K562 (cell line): ENCODE measurements around the gene NT5DC2. TPM values are rescaled to one million over a fixed set of nuclear protein-coding genes. Genes with fewer than 3 reads are reported as not detected.

Experiments used
- ARID1B ChIP-seq: fragments of 450-650 bp; IDR thresholded peaks from 2 replicates; pipeline ENCODE4 v1.6.1; 2016; ENCODE audit warnings: antibody characterized with exemption, mild to moderate bottlenecking, inconsistent platforms
- CREB1 ChIP-seq, 2 experiments: sonication (generic) in 1 of 2; formaldehyde crosslinking in 1 of 2; IDR thresholded peaks; 2 replicates each; pipeline versions ENCODE4 v1.6.1 to v1.8.0; 2012 to 2022; ENCODE audit warnings: inconsistent platforms in 1 of 2, mild to moderate bottlenecking in 1 of 2, missing genetic modification reagents in 1 of 2, moderate library complexity in 1 of 2
- KDM5B ChIP-seq: fragments of 200-600 bp; sonication (generic); IDR thresholded peaks from 2 replicates; pipeline ENCODE4 v1.6.1; 2012; ENCODE audit warnings: low read depth, mild to moderate bottlenecking, moderate library complexity, low read length, control low read depth, inconsistent platforms; ENCODE audit not compliant: insufficient replicate concordance
- MBD2 ChIP-seq: sonication (generic); IDR thresholded peaks from 2 replicates; pipeline ENCODE4 v1.6.1; 2016; ENCODE audit warnings: low read depth, borderline replicate concordance
- MTA3 ChIP-seq: fragments of 450-650 bp; formaldehyde crosslinking; IDR thresholded peaks from 2 replicates; pipeline ENCODE4 v1.6.1; 2017; ENCODE audit warnings: mild to moderate bottlenecking, borderline replicate concordance
- NFIC ChIP-seq: fragments of 450-650 bp; IDR thresholded peaks from 2 replicates; pipeline ENCODE4 v1.6.1; 2017; ENCODE audit warnings: mild to moderate bottlenecking, inconsistent platforms
- PHB ChIP-seq: fragments of 250-450 bp; sonication (Bioruptor Pico); IDR thresholded peaks from 2 replicates; pipeline ENCODE4 v1.5.0; 2021
- RCOR1 ChIP-seq, 2 experiments: IDR thresholded peaks; 2 replicates each; pipeline ENCODE4 v1.6.1; 2012; ENCODE audit warnings: low read depth in 2 of 2, low read length in 2 of 2, borderline replicate concordance in 1 of 2, improper control_type of control experiment in 1 of 2
- SMAD4 ChIP-seq: fragments of 250-450 bp; sonication (Bioruptor Pico); conservative IDR thresholded peaks from 2 replicates; pipeline ENCODE4 v1.8.0; 2021; ENCODE audit warnings: inconsistent platforms, mild to moderate bottlenecking, moderate library complexity
- TCF3 ChIP-seq: sonication (generic); formaldehyde crosslinking; IDR thresholded peaks from 2 replicates; pipeline ENCODE4 v1.4.0; 2020; ENCODE audit warnings: mild to moderate bottlenecking, missing genetic modification reagents
- ZBTB17 ChIP-seq: fragments of 450-650 bp; formaldehyde crosslinking; IDR thresholded peaks from 2 replicates; pipeline ENCODE4 v1.4.0; 2020; ENCODE audit warnings: mild to moderate bottlenecking
- ZBTB7A ChIP-seq: IDR thresholded peaks from 2 replicates; pipeline ENCODE4 v1.6.1; 2011; ENCODE audit warnings: low read depth, mild to moderate bottlenecking, low read length, moderate library complexity, borderline replicate concordance; ENCODE audit not compliant: control insufficient read depth
- ZNF274 ChIP-seq: IDR thresholded peaks from 2 replicates; pipeline ENCODE4 v1.6.1; 2011; ENCODE audit warnings: low read depth, mild to moderate bottlenecking, low read length, moderate library complexity, borderline replicate concordance
- polyA plus RNA-seq, 8 experiments: library from polyadenylated mRNA; depleted of rRNA in 4 of 8; stranded (reverse) in 5 of 8; unstranded in 3 of 8; fragments of >200 nt; fragmentation: Nextera tagmentation in 2 of 8; fragmentation: Illumina TruSeq in 1 of 8; extraction: Ambion mirVana in 2 of 8; extraction: Trizol in 1 of 8; gene quantifications; 2 replicates each; pipeline versions ENCODE4 v1.2.1 to v1.2.3, GENCODE V29; 2011 to 2014; ENCODE audit warnings: inconsistent platforms in 1 of 8, missing spikeins in 1 of 8
- total RNA-seq, 7 experiments: library from RNA; depleted of rRNA in 6 of 7; stranded (reverse); fragments of >200 nt in 6 of 7; fragmentation: Illumina TruSeq in 2 of 7; extraction: Trizol in 2 of 7; gene quantifications; 2 replicates each; pipeline versions ENCODE4 v1.2.1 to v1.2.3, GENCODE V29; 2011 to 2021; ENCODE audit warnings: low replicate concordance in 1 of 7
- TF ChIP-seq, protein P1 (sequence below): fragments of 450-650 bp; IDR thresholded peaks from 2 replicates; pipeline ENCODE4 v1.6.1; 2017; ENCODE audit warnings: antibody characterized with exemption, mild to moderate bottlenecking
- TF ChIP-seq, protein P2 (sequence below): fragments of 250-450 bp; sonication (Bioruptor Pico); IDR thresholded peaks from 2 replicates; pipeline ENCODE4 v1.4.0; 2020; ENCODE audit warnings: mild to moderate bottlenecking
- TF ChIP-seq, protein P3 (sequence below): fragments of 450-650 bp; IDR thresholded peaks from 2 replicates; pipeline ENCODE4 v1.6.1; 2016; ENCODE audit warnings: antibody characterized with exemption
- TF ChIP-seq, protein P4 (sequence below): sonication (generic); formaldehyde crosslinking; IDR thresholded peaks from 2 replicates; pipeline ENCODE4 v1.8.1; 2023; ENCODE audit warnings: mild to moderate bottlenecking, missing genetic modification reagents

NT5DC2 gene
- total and polyA plus RNA-seq, 9 of the 15 experiments (the other 6 are each of a cell fraction or from before 2014, with no cell fraction given): 25.6 to 168 (median 122) TPM

DNA sequence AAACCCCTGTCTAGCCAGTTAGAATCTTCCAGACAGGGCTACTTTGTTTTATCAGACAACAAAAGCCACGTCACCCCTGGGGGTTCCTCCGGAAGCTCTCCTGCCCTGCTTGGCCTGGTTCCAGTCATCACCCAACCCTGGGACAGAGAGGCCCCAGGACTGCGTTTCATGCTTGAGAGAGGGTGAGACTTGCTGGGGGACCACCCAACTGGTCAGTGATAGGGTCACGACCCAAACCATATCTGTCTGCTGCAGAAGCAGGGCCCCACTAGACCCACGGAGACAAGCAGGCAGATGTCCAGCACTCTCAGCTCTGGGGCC is 1.2 kb downstream of the NT5DC2 start (continued):
- TF ChIP-seq, protein P1, sequence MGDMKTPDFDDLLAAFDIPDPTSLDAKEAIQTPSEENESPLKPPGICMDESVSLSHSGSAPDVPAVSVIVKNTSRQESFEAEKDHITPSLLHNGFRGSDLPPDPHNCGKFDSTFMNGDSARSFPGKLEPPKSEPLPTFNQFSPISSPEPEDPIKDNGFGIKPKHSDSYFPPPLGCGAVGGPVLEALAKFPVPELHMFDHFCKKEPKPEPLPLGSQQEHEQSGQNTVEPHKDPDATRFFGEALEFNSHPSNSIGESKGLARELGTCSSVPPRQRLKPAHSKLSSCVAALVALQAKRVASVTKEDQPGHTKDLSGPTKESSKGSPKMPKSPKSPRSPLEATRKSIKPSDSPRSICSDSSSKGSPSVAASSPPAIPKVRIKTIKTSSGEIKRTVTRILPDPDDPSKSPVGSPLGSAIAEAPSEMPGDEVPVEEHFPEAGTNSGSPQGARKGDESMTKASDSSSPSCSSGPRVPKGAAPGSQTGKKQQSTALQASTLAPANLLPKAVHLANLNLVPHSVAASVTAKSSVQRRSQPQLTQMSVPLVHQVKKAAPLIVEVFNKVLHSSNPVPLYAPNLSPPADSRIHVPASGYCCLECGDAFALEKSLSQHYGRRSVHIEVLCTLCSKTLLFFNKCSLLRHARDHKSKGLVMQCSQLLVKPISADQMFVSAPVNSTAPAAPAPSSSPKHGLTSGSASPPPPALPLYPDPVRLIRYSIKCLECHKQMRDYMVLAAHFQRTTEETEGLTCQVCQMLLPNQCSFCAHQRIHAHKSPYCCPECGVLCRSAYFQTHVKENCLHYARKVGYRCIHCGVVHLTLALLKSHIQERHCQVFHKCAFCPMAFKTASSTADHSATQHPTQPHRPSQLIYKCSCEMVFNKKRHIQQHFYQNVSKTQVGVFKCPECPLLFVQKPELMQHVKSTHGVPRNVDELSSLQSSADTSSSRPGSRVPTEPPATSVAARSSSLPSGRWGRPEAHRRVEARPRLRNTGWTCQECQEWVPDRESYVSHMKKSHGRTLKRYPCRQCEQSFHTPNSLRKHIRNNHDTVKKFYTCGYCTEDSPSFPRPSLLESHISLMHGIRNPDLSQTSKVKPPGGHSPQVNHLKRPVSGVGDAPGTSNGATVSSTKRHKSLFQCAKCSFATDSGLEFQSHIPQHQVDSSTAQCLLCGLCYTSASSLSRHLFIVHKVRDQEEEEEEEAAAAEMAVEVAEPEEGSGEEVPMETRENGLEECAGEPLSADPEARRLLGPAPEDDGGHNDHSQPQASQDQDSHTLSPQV: 0 out of 2 replicates have a peak, but pooled peaks have one; percentile 47
- 0 out of 2 replicates have a peak, but pooled peaks have one; percentile 35 for TF ChIP-seq MTA3
- TF ChIP-seq TCF3 (CRISPR knock-in tag): peak; percentile 71
- TF ChIP-seq, protein P2, sequence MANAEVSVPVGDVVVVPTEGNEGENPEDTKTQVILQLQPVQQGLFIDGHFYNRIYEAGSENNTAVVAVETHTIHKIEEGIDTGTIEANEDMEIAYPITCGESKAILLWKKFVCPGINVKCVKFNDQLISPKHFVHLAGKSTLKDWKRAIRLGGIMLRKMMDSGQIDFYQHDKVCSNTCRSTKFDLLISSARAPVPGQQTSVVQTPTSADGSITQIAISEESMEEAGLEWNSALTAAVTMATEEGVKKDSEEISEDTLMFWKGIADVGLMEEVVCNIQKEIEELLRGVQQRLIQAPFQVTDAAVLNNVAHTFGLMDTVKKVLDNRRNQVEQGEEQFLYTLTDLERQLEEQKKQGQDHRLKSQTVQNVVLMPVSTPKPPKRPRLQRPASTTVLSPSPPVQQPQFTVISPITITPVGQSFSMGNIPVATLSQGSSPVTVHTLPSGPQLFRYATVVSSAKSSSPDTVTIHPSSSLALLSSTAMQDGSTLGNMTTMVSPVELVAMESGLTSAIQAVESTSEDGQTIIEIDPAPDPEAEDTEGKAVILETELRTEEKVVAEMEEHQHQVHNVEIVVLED (CRISPR knock-in tag): no peak
- TF ChIP-seq ARID1B: peak; percentile 75
- TF ChIP-seq, protein P3, sequence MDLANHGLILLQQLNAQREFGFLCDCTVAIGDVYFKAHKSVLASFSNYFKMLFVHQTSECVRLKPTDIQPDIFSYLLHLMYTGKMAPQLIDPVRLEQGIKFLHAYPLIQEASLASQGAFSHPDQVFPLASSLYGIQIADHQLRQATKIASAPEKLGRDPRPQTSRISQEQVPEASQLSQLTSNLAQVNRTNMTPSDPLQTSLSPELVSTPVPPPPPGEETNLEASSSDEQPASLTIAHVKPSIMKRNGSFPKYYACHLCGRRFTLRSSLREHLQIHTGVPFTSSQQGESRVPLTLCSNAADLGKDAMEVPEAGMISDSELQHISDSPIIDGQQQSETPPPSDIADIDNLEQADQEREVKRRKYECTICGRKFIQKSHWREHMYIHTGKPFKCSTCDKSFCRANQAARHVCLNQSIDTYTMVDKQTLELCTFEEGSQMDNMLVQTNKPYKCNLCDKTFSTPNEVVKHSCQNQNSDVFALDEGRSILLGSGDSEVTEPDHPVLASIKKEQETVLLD: 0 out of 2 replicates have a peak, but pooled peaks have one; percentile 58
- no peak for TF ChIP-seq ZNF274
- peak; percentile 24; the same call in 1 of the 2 replicates for TF ChIP-seq ZBTB7A
- peak; percentile 18; the same call in 1 of the 2 replicates for TF ChIP-seq CREB1 (IDR thresholded peaks at IDR 0.05)
- no peak for TF ChIP-seq CREB1 (CRISPR knock-in tag; IDR thresholded peaks at IDR 0.05)
- TF ChIP-seq, protein P4, sequence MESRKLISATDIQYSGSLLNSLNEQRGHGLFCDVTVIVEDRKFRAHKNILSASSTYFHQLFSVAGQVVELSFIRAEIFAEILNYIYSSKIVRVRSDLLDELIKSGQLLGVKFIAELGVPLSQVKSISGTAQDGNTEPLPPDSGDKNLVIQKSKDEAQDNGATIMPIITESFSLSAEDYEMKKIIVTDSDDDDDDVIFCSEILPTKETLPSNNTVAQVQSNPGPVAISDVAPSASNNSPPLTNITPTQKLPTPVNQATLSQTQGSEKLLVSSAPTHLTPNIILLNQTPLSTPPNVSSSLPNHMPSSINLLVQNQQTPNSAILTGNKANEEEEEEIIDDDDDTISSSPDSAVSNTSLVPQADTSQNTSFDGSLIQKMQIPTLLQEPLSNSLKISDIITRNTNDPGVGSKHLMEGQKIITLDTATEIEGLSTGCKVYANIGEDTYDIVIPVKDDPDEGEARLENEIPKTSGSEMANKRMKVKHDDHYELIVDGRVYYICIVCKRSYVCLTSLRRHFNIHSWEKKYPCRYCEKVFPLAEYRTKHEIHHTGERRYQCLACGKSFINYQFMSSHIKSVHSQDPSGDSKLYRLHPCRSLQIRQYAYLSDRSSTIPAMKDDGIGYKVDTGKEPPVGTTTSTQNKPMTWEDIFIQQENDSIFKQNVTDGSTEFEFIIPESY: no peak
- TF ChIP-seq KDM5B: peak; percentile 55
- TF ChIP-seq SMAD4 (CRISPR knock-in tag): peak; percentile 83
- peak; percentile 94 for TF ChIP-seq NFIC
- peak in 1 of 2 experiments; percentile 38; a peak in 1 of 4 replicates for TF ChIP-seq RCOR1 (IDR thresholded peaks at IDR 0.05; ENCODE audit: borderline replicate concordance in 1 of 2, low read depth in 2 of 2, low read length in 2 of 2)
- no peak for TF ChIP-seq ZBTB17 (CRISPR knock-in tag)
- TF ChIP-seq MBD2: no peak
- TF ChIP-seq PHB (CRISPR knock-in tag): no peak
